Mesenchymal stem cell (in vitro differentiated cells and primary cell): ENCODE results near the gene IDS.
"Not testable (repeated sequence)": the region's sequence is repeated elsewhere in the genome, so short reads cannot be mapped to it uniquely, and the experiment has no call there.

ENCODE experiments used
- DNase-seq: peaks from one replicate; pipeline ENCODE4 v3.0.0-alpha.2; 2013
- H2AFZ ChIP-seq: one replicate; pipeline ENCODE4 v1.6.1; 2013; ENCODE audit warnings: low read depth, mild to moderate bottlenecking, control low read depth, inconsistent platforms, low read length, moderate library complexity
- H2AK5ac ChIP-seq: 2 replicates; pipeline ENCODE4 v1.6.1; 2013; ENCODE audit warnings: low read length, moderate library complexity, mild to moderate bottlenecking, inconsistent platforms; ENCODE audit not compliant: severe bottlenecking
- H2BK120ac ChIP-seq: one replicate; pipeline ENCODE4 v1.6.1; 2013; ENCODE audit warnings: low read depth, mild to moderate bottlenecking, inconsistent platforms, low read length, moderate library complexity
- H2BK12ac ChIP-seq, 2 experiments: one replicate each; pipeline ENCODE4 v1.6.1; 2013; ENCODE audit warnings: inconsistent platforms in 2 of 2, low read length in 2 of 2, mild to moderate bottlenecking in 2 of 2, moderate library complexity in 2 of 2, control low read depth in 1 of 2
- H2BK15ac ChIP-seq: one replicate; pipeline ENCODE4 v1.6.1; 2013; ENCODE audit warnings: mild to moderate bottlenecking, low read depth, inconsistent platforms; ENCODE audit not compliant: poor library complexity, severe bottlenecking
- H2BK5ac ChIP-seq: 2 replicates; pipeline ENCODE4 v1.6.1; 2013; ENCODE audit warnings: low read depth, mild to moderate bottlenecking, low read length, control low read depth, inconsistent platforms; ENCODE audit not compliant: poor library complexity, severe bottlenecking
- H3K14ac ChIP-seq, 2 experiments: one replicate each; pipeline ENCODE4 v1.6.1; 2013; ENCODE audit warnings: inconsistent platforms in 2 of 2, low read length in 2 of 2, control low read depth in 1 of 2, mild to moderate bottlenecking in 1 of 2, moderate library complexity in 1 of 2
- H3K18ac ChIP-seq, 2 experiments: one replicate each; pipeline ENCODE4 v1.6.1; 2013; ENCODE audit warnings: inconsistent platforms in 2 of 2, low read length in 2 of 2, control low read depth in 1 of 2, low read depth in 1 of 2, mild to moderate bottlenecking in 1 of 2
- H3K23ac ChIP-seq, 2 experiments: one replicate each; pipeline ENCODE4 v1.6.1; 2013; ENCODE audit warnings: inconsistent platforms in 2 of 2, low read length in 2 of 2, mild to moderate bottlenecking in 2 of 2, moderate library complexity in 2 of 2, control low read depth in 1 of 2
- H3K27ac ChIP-seq: 2 replicates; pipeline ENCODE4 v1.5.1; 2013; ENCODE audit warnings: mild to moderate bottlenecking, moderate library complexity, low read length, control low read depth, inconsistent platforms; ENCODE audit not compliant: poor library complexity, severe bottlenecking
- H3K27me3 ChIP-seq, 2 experiments: 2 replicates each; pipeline versions ENCODE4 v1.6.1 to v1.7.0; 2013; ENCODE audit warnings: low read length in 2 of 2, mild to moderate bottlenecking in 2 of 2, moderate library complexity in 2 of 2, control low read depth in 1 of 2, inconsistent platforms in 1 of 2; ENCODE audit not compliant: control insufficient read depth in 1 of 2, insufficient read depth in 1 of 2
- H3K36me3 ChIP-seq, 2 experiments: 2 replicates each; pipeline versions ENCODE4 v1.6.1 to v1.7.0; 2013; ENCODE audit warnings: low read length in 2 of 2, control low read depth in 1 of 2, inconsistent platforms in 1 of 2, low read depth in 1 of 2, mild to moderate bottlenecking in 1 of 2; ENCODE audit not compliant: insufficient read depth in 2 of 2, control insufficient read depth in 1 of 2
- H3K4ac ChIP-seq, 2 experiments: one replicate each; pipeline ENCODE4 v1.6.1; 2013; ENCODE audit warnings: inconsistent platforms in 2 of 2, low read length in 2 of 2, mild to moderate bottlenecking in 2 of 2, moderate library complexity in 2 of 2, control low read depth in 1 of 2, low read depth in 1 of 2
- H3K4me1 ChIP-seq: 2 replicates; pipeline ENCODE4 v1.6.1; 2013; ENCODE audit warnings: low read depth, low read length, control low read depth; ENCODE audit not compliant: control insufficient read depth, insufficient read depth
- H3K4me2 ChIP-seq: 2 replicates; pipeline ENCODE4 v1.6.1; 2013; ENCODE audit warnings: low read length, mild to moderate bottlenecking, inconsistent platforms; ENCODE audit not compliant: poor library complexity, severe bottlenecking
- H3K4me3 ChIP-seq, 2 experiments: 2 replicates each; pipeline versions ENCODE4 v1.5.1 to v1.7.0; 2013; ENCODE audit warnings: low read length in 2 of 2, mild to moderate bottlenecking in 2 of 2, control low read depth in 1 of 2, low read depth in 1 of 2; ENCODE audit not compliant: insufficient read depth in 1 of 2
- H3K79me1 ChIP-seq: replicated peaks from 2 replicates; pipeline ENCODE4 v1.6.1; 2013; ENCODE audit warnings: mild to moderate bottlenecking, control low read depth, low read length, inconsistent platforms; ENCODE audit not compliant: poor library complexity, severe bottlenecking
- H3K9ac ChIP-seq: 2 replicates; pipeline ENCODE4 v1.7.0; 2013; ENCODE audit warnings: mild to moderate bottlenecking, low read length, moderate library complexity
- H3K9me3 ChIP-seq: 2 replicates; pipeline ENCODE4 v1.7.0; 2013; ENCODE audit warnings: mild to moderate bottlenecking, low read length; ENCODE audit not compliant: control insufficient read depth
- H4K8ac ChIP-seq: one replicate; pipeline ENCODE4 v1.6.1; 2013; ENCODE audit warnings: inconsistent platforms, mild to moderate bottlenecking, low read length, moderate library complexity
- H4K91ac ChIP-seq: one replicate; pipeline ENCODE4 v1.6.1; 2013; ENCODE audit warnings: mild to moderate bottlenecking, low read length, inconsistent platforms
- WGBS: methylation state at CpG from one replicate; pipeline ENCODE4 v1.1.7; 2013; ENCODE audit warnings: mixed read lengths; 5-methylcytosine and 5-hydroxymethylcytosine counted together

Gene IDS

DNA sequence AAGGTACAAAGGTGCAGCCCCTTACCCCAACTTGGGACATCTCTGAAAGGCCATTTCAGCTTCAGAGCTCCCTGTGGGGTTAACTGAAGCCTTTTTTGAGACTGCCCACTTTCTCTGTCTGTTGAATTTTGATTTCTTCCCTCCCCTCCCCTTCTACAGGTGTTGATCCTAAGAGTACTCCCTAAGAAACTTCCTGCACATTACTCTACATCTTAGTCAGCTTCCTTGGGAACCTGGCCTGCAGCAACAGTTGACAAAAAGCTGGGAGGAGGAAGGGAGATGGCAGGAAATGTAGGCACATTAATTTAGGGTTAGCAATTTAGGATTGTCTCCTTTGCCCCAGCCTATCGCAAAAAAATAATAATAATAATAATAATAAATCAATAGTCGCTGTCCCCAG lies 1.2 kb upstream of the IDS start:
- H3K79me1 ChIP-seq = peaks cover 2% of the 10 kb centered on the region
- no peak overlapping the region for H2AK5ac ChIP-seq
- H3K4ac ChIP-seq = no peak overlapping the region
- no CpG with 5 or more reads among the region's 2 CpGs for WGBS
- H3K9ac ChIP-seq = no peak overlapping the region
- H3K4me1 ChIP-seq = peaks cover 5% of the 10 kb centered on the region
- no peak overlapping the region for H2BK12ac ChIP-seq
- no peak overlapping the region for H3K23ac ChIP-seq
- no peak overlapping the region for H2BK120ac ChIP-seq
- H2AFZ ChIP-seq = no peak overlapping the region
- H3K27ac ChIP-seq = no peak overlapping the region
- H3K18ac ChIP-seq = no peak overlapping the region
- no peak overlapping the region for H3K14ac ChIP-seq
- H4K91ac ChIP-seq = no peak overlapping the region
- H2BK15ac ChIP-seq = no peak overlapping the region
- no peak overlapping the region for H2BK5ac ChIP-seq
- H4K8ac ChIP-seq = no peak overlapping the region
- H3K36me3 ChIP-seq = peaks cover 11 to 13% of the 10 kb centered on the region in 2 experiments
- H3K9me3 ChIP-seq = no peaks in the 10 kb centered on the region
- peaks cover 0 to 44% of the 10 kb centered on the region in 2 experiments for H3K27me3 ChIP-seq
- DNase-seq = no peak
- H3K4me2 ChIP-seq = no peak overlapping the region
- no peak overlapping the region for H3K4me3 ChIP-seq

DNA sequence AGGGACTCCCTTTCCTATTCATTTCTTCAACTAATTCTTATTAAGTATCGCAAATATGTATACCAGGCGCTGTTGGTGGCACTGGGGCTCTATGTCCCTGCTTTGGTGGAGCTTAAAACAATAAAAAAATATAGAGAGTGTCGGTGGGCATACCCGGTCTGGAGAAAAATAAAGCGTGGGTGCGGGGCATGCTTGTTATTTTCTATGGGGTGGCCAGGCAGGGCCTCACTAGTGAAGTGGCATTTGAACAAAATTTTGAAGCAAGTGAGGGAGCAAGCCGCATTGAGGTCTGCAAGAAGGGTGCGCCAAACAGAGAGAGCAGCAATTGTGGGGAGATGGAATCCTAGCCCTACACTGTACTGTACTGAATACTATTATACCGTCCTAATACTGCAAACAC lies 565 bp upstream of the IDS start:
- no peak overlapping the region for H2AFZ ChIP-seq
- peaks cover 2% of the 10 kb centered on the region for H3K79me1 ChIP-seq
- H3K23ac ChIP-seq = no peak overlapping the region
- H3K9me3 ChIP-seq = no peaks in the 10 kb centered on the region
- no peak overlapping the region for H3K14ac ChIP-seq
- H2BK15ac ChIP-seq = no peak overlapping the region
- H3K4me2 ChIP-seq = no peak overlapping the region
- H4K8ac ChIP-seq = no peak overlapping the region
- H2BK12ac ChIP-seq = no peak overlapping the region
- peak overlapping the region in 1 of 2 experiments; percentile 42 for H3K4me3 ChIP-seq
- no peak overlapping the region for H2BK120ac ChIP-seq
- no peak for DNase-seq
- peaks cover 0 to 41% of the 10 kb centered on the region in 2 experiments for H3K27me3 ChIP-seq
- H3K4ac ChIP-seq = no peak overlapping the region
- H3K9ac ChIP-seq = peak overlapping the region; percentile 96
- H2AK5ac ChIP-seq = no peak overlapping the region
- no peak overlapping the region for H4K91ac ChIP-seq
- peaks cover 4% of the 10 kb centered on the region for H3K4me1 ChIP-seq
- H3K36me3 ChIP-seq = peaks cover 14 to 20% of the 10 kb centered on the region in 2 experiments
- no peak overlapping the region for H2BK5ac ChIP-seq
- H3K18ac ChIP-seq = no peak overlapping the region
- 94% methylated on average over 8 of the region's 9 CpGs for WGBS
- H3K27ac ChIP-seq = no peak overlapping the region

DNA sequence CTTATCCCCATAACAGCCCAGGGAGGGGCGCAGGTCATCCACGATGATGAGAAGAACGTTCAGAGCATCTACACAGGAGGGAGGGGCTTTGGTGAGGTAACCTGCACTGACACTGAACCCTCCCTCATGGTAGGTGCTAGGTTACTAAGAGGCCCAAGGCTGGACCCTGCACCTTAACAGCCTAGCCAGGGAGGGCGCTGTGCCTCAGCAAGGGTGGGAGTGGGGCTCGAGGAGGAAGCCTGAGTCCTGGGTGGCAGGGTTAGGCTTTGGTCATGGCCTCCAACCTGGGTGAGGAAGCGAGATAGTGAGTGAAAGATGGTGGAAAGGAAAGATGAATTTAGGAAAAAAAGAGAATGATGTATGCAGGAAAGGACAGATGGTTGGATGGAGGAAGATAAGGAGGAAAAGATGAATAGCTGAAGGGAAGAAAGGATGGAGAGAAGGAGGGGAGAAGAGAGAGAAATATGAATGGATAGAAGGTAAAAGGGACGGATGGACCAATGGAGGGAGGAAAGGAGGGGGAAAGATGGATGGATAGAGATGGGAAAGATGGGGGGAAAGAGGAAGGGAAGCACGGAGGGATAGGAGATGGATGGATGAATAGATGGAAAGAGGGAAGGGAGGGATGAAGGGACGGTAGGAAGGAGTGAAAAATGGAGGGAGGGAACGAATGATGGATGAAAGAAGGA lies 736 bp downstream of the IDS start:
- H4K8ac ChIP-seq = no peak overlapping the region
- peak overlapping the region; percentile 9 for H2AK5ac ChIP-seq
- H3K18ac ChIP-seq = peak overlapping the region in 1 of 2 experiments; percentile 85
- H2BK15ac ChIP-seq = no peak overlapping the region
- peaks cover 4% of the 10 kb centered on the region for H3K4me1 ChIP-seq
- no peak overlapping the region for H3K23ac ChIP-seq
- peak overlapping the region; percentile 53 for H3K27ac ChIP-seq
- no peak overlapping the region for H2AFZ ChIP-seq
- H3K27me3 ChIP-seq = peaks cover 0 to 29% of the 10 kb centered on the region in 2 experiments
- peaks cover 18 to 33% of the 10 kb centered on the region in 2 experiments for H3K36me3 ChIP-seq
- H3K14ac ChIP-seq = peak overlapping the region in 1 of 2 experiments; percentile 59
- peak overlapping the region; percentile 44 for H3K4me2 ChIP-seq
- WGBS = 56% methylated on average over 10 of the region's 10 CpGs
- peak overlapping the region; percentile 79 to 88 for H3K4me3 ChIP-seq
- no peak overlapping the region for H2BK5ac ChIP-seq
- DNase-seq = peak; percentile 46
- no peaks in the 10 kb centered on the region for H3K9me3 ChIP-seq
- peak overlapping the region; percentile 96 for H3K9ac ChIP-seq
- H3K79me1 ChIP-seq = peaks cover 2% of the 10 kb centered on the region
- no peak overlapping the region for H2BK120ac ChIP-seq
- no peak overlapping the region for H4K91ac ChIP-seq
- no peak overlapping the region for H3K4ac ChIP-seq
- H2BK12ac ChIP-seq = peak overlapping the region; percentile 21 to 84

DNA sequence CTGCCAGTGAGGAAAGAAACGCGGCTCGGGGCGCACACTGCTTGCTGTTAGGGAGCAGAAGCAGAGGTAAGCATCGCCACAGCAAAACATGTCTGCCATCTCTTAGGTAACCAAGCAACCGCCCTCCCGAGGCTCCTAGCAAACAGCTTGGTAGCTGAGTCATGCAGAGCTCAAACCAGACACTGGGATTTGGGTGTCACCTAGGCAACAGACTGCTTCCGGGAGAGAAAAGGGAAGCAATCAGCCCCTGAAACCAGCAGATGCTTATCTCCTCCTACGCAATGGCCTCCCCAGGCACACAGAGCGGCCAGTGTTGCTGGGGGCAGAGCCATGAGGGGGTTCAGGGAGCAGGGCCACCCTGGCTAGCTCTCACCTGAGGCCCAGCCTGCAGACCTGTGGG lies 1.7 kb downstream of the IDS start:
- not testable (repeated sequence) for H2BK5ac ChIP-seq, H4K8ac ChIP-seq, H3K23ac ChIP-seq, H3K4me2 ChIP-seq, H2BK15ac ChIP-seq, H3K14ac ChIP-seq, H2BK120ac ChIP-seq, H4K91ac ChIP-seq, H2AK5ac ChIP-seq, H3K9me3 ChIP-seq, H3K9ac ChIP-seq, H2BK12ac ChIP-seq, H3K27ac ChIP-seq, H2AFZ ChIP-seq, H3K4ac ChIP-seq, H3K79me1 ChIP-seq, H3K4me1 ChIP-seq, H3K4me3 ChIP-seq
- 0% methylated on average over 3 of the region's 10 CpGs for WGBS
- Histone ChIP-seq H3K36me3 (peaks cover 18 to 40% of the 10 kb centered on the region in 2 experiments), H3K18ac (peak overlapping the region in 1 of 2 experiments; percentile 21), H3K27me3 (peaks cover 0 to 20% of the 10 kb centered on the region in 2 experiments)
- DNase-seq = peak; percentile 83
